K562 (cell line): ENCODE data around the gene KCNC3. TPM values are rescaled to one million over a fixed set of nuclear protein-coding genes. Genes with fewer than 3 reads are reported as not detected.

Experiments
- ATAC-seq: fragments of 200-7000 bp; cut with Tn5 transposase; 3 replicates; pipeline ENCODE4 v1.9.1; 2020; ENCODE audit warnings: moderate library complexity
- BruUV-seq: library from RNA; stranded (reverse); fragments of 400-500 nt; replicated peaks from 2 replicates; lab custom pipeline; 2021; lab: Mats Ljungman, UMichigan
- CTCF ChIA-PET: fragments of 300-600 bp; formaldehyde crosslinking; extraction: SDS; loops from one replicate; lab custom pipeline; 2021; ENCODE audit warnings: low intra/inter-chr PET ratio; lab: Yijun Ruan, JAX
- POLR2A ChIA-PET: fragments of 300-600, 350-650 bp; sonication (Branson Sonifier 250); formaldehyde crosslinking; extraction: SDS; loops from one replicate; lab custom pipeline; 2021; ENCODE audit warnings: antibody characterized with exemption, inconsistent platforms; lab: Yijun Ruan, JAX
- DNase-seq, 4 experiments: peaks; one replicate each; pipeline versions ENCODE4 v3.0.0 to v3.0.0-alpha.2; 2011 to 2018; ENCODE audit warnings: low spot score in 3 of 4, mixed read lengths in 3 of 4; ENCODE audit errors: extremely low read depth in 1 of 4
- FAIRE-seq: peaks from 2 replicates; lab custom pipeline; 2011; peaks lifted over from hg19 to GRCh38; lab: Jason Lieb, UNC
- H2AFZ ChIP-seq: 2 replicates; pipeline ENCODE4 v1.6.0; 2011; ENCODE audit warnings: low read depth, low read length, control low read depth, inconsistent platforms
- H3K27ac ChIP-seq: fragments of 200-600 bp; 3 replicates; pipeline ENCODE4 v1.8.0; 2011; ENCODE audit warnings: low read depth, mild to moderate bottlenecking, control low read depth, inconsistent platforms, low read length, moderate library complexity, mixed read lengths; ENCODE audit errors: extremely low read depth
- H3K27me3 ChIP-seq, 2 experiments: fragments of 300-600 bp in 1 of 2; 2 replicates in 1 of 2; 3 replicates in 1 of 2; pipeline versions ENCODE4 v1.6.0 to v1.8.0; 2011; ENCODE audit warnings: inconsistent platforms in 2 of 2, low read length in 2 of 2, mild to moderate bottlenecking in 1 of 2, mixed read lengths in 1 of 2, moderate library complexity in 1 of 2; ENCODE audit not compliant: control insufficient read depth in 2 of 2, insufficient read depth in 2 of 2
- H3K36me3 ChIP-seq: fragments of 300-600 bp; 3 replicates; pipeline ENCODE4 v1.8.0; 2011; ENCODE audit warnings: mild to moderate bottlenecking, low read length, inconsistent platforms; ENCODE audit not compliant: control insufficient read depth, insufficient read depth
- H3K4me1 ChIP-seq, 2 experiments: fragments of 200-600 bp in 1 of 2; replicated peaks in 1 of 2; 2 replicates in 1 of 2; 3 replicates in 1 of 2; pipeline versions ENCODE4 v1.5.1 to v1.8.0; 2011; ENCODE audit warnings: inconsistent platforms in 2 of 2, low read length in 2 of 2, mild to moderate bottlenecking in 1 of 2, mixed read lengths in 1 of 2, moderate library complexity in 1 of 2; ENCODE audit not compliant: control insufficient read depth in 2 of 2, insufficient read depth in 2 of 2
- H3K4me2 ChIP-seq: 2 replicates; pipeline ENCODE4 v1.6.1; 2011; ENCODE audit warnings: low read length, control low read depth, inconsistent platforms, mixed read lengths; ENCODE audit not compliant: insufficient read depth
- H3K4me3 ChIP-seq: fragments of 200-600 bp; sonication (generic), shearing (Covaris generic); 2 replicates; pipeline ENCODE4 v1.5.1; 2016; ENCODE audit warnings: control low read depth, inconsistent platforms
- H3K79me2 ChIP-seq: fragments of 200-600 bp; 3 replicates; pipeline ENCODE4 v1.8.0; 2011; ENCODE audit warnings: low read length, inconsistent platforms; ENCODE audit not compliant: control insufficient read depth, insufficient read depth
- H3K9ac ChIP-seq, 2 experiments: 2 replicates each; pipeline versions ENCODE4 v1.6.0 to v1.6.1; 2011; ENCODE audit warnings: low read depth in 2 of 2, low read length in 2 of 2, control low read depth in 1 of 2, inconsistent platforms in 1 of 2, mild to moderate bottlenecking in 1 of 2, mixed read lengths in 1 of 2; ENCODE audit not compliant: insufficient read depth in 1 of 2
- H3K9me1 ChIP-seq: one replicate; pipeline ENCODE4 v1.6.0; 2011; ENCODE audit warnings: inconsistent platforms, mild to moderate bottlenecking, low read length, moderate library complexity; ENCODE audit not compliant: control insufficient read depth, insufficient read depth
- H3K9me3 ChIP-seq: replicated peaks from 2 replicates; pipeline ENCODE4 v1.5.1; 2011; ENCODE audit warnings: low read depth, low read length, inconsistent platforms; ENCODE audit not compliant: control insufficient read depth, insufficient read depth
- H4K20me1 ChIP-seq: replicated peaks from 2 replicates; pipeline ENCODE4 v1.6.1; 2011; ENCODE audit warnings: low read length, inconsistent platforms, mixed read lengths; ENCODE audit not compliant: control insufficient read depth, insufficient read depth
- RCOR1 ChIP-seq, 2 experiments: IDR thresholded peaks; 2 replicates each; pipeline ENCODE4 v1.6.1; 2012; ENCODE audit warnings: low read depth in 2 of 2, low read length in 2 of 2, borderline replicate concordance in 1 of 2, improper control_type of control experiment in 1 of 2
- SRSF1 ChIP-seq: fragments of 200-400 bp; formaldehyde crosslinking; IDR thresholded peaks from 2 replicates; pipeline ENCODE4 v1.6.1; 2017; ENCODE audit warnings: mild to moderate bottlenecking, low read depth, low read length, moderate library complexity
- WGBS: fragments of 100-300 bp; shearing (Covaris generic); methylation state at CpG from one replicate; pipeline ENCODE4 v1.1.6; 2016; ENCODE audit warnings: low coverage, mixed read lengths; ENCODE audit not compliant: insufficient coverage; ENCODE audit errors: missing lambda C conversion rate; 5-methylcytosine and 5-hydroxymethylcytosine counted together
- in situ Hi-C: fragments of 300-500 bp; cut with MboI; formaldehyde crosslinking; loops from 4 replicates; pipeline ENCODE4 v1.15.0; 2018; ENCODE audit warnings: inconsistent platforms, mixed read lengths
- intact Hi-C: fragments of 100-400 bp; cut with micrococcal nuclease; formaldehyde crosslinking; loops from 2 replicates; pipeline ENCODE4 v1.14.2; 2022
- polyA plus RNA-seq, 8 experiments: library from polyadenylated mRNA; depleted of rRNA in 4 of 8; stranded (reverse) in 5 of 8; unstranded in 3 of 8; fragments of >200 nt; fragmentation: Nextera tagmentation in 2 of 8; fragmentation: Illumina TruSeq in 1 of 8; extraction: Ambion mirVana in 2 of 8; extraction: Trizol in 1 of 8; gene quantifications; 2 replicates each; pipeline versions ENCODE4 v1.2.1 to v1.2.3, GENCODE V29; 2011 to 2014; ENCODE audit warnings: inconsistent platforms in 1 of 8, missing spikeins in 1 of 8
- total RNA-seq, 7 experiments: library from RNA; depleted of rRNA in 6 of 7; stranded (reverse); fragments of >200 nt in 6 of 7; fragmentation: Illumina TruSeq in 2 of 7; extraction: Trizol in 2 of 7; gene quantifications; 2 replicates each; pipeline versions ENCODE4 v1.2.1 to v1.2.3, GENCODE V29; 2011 to 2021; ENCODE audit warnings: low replicate concordance in 1 of 7
- TF ChIP-seq, protein P1 (sequence below): fragments of 450-650 bp; IDR thresholded peaks from 2 replicates; pipeline ENCODE4 v1.6.1; 2016; ENCODE audit warnings: missing biosample characterization, missing genetic modification characterization

The KCNC3 gene
- total and polyA plus RNA-seq, 9 of the 15 experiments (the other 6 are each of a cell fraction or from before 2014, with no cell fraction given), result 0.03 to 26.2 (median 2.0) TPM

DNA sequence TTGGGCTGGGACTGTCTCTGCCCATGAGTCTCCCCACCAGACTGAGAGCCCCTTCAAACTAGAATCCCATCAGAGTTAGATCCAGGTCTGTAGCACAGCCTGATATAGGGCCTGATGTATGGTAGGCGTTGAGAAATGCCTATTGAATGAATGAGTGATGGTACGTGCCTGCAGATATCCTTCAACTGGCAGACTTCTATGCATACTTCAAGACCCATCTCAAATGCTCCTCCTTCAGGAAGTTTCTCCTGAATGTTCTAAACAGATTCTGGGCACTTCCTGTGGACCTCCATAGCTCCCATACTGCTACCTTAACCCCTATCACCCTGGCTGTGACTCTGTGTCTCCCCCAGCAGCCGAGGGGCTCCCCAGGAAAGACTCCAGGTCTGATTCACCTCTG, 48.2 kb downstream of the KCNC3 start:
- no peak for DNase-seq
- Histone ChIP-seq H3K27me3 (peaks cover 8 to 29% of the 10 kb centered on the region in 2 experiments; a peak in 4 of 5 replicates), H3K4me1 (peaks cover 0 to 20% of the 10 kb centered on the region in 2 experiments; a peak in 2 of 5 replicates), H2AFZ (no peak overlapping the region), H4K20me1 (no peaks in the 10 kb centered on the region), H3K36me3 (no peaks in the 10 kb centered on the region), H3K9ac (no peak overlapping the region), H3K4me3 (no peak overlapping the region), H3K79me2 (no peaks in the 10 kb centered on the region), H3K4me2 (no peak overlapping the region), H3K9me3 (no peaks in the 10 kb centered on the region; the same call in 1 of the 2 replicates), H3K9me1 (no peaks in the 10 kb centered on the region), H3K27ac (no peak overlapping the region)
- POLR2A ChIA-PET, result interaction anchor here (1.0 kb wide), 1 partner anchor 10 kb away, joined by 3 read pairs; no protein-coding TSS in a partner anchor
- intact Hi-C loops (no loop called here), in situ Hi-C loops (no loop called here)
- no peak for TF ChIP-seq RCOR1 (IDR thresholded peaks at IDR 0.05; ENCODE audit: borderline replicate concordance in 1 of 2, low read depth in 2 of 2, low read length in 2 of 2)
- FAIRE-seq, result no peak
- no TSS peak for BruUV-seq
- WGBS, result 7% methylated on average over 3 of the region's 3 CpGs
- ATAC-seq, result no peak
- CTCF ChIA-PET, result no interaction called here

DNA sequence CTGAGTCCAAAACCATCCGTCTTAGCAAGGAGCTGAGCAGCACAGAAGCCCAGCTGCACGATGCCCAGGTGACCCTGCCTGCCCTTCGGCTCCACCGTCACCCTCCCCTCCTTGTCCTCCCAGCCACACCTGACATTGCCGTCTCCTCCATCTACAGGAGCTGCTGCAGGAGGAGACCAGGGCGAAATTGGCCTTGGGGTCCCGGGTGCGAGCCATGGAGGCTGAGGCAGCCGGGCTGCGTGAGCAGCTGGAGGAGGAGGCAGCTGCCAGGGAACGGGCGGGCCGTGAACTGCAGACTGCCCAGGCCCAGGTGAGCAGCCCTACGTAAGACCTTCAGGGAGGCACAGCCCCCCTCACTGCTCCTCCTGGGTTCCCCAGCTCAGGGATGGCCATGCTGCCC, 49.1 kb downstream of the KCNC3 start:
- H3K9me1 ChIP-seq, result peaks cover 2% of the 10 kb centered on the region
- in situ Hi-C loops, result no loop called here
- H3K79me2 ChIP-seq, result no peaks in the 10 kb centered on the region
- H4K20me1 ChIP-seq, result no peaks in the 10 kb centered on the region
- BruUV-seq, result no TSS peak
- ChIA-PET CTCF (no interaction called here), POLR2A (interaction anchor here (0.6 kb wide), 1 partner anchor 215 kb away, joined by 3 read pairs; no protein-coding TSS in a partner anchor)
- DNase-seq, result no peak
- peaks cover 8 to 38% of the 10 kb centered on the region in 2 experiments; a peak in 4 of 5 replicates for H3K27me3 ChIP-seq
- peaks cover 0 to 23% of the 10 kb centered on the region in 2 experiments; a peak in 2 of 5 replicates for H3K4me1 ChIP-seq
- H3K4me3 ChIP-seq, result no peak overlapping the region
- no peak overlapping the region for H3K27ac ChIP-seq
- 8% methylated on average over 13 of the region's 14 CpGs for WGBS
- no peak overlapping the region for H3K4me2 ChIP-seq
- H3K9me3 ChIP-seq, result no peaks in the 10 kb centered on the region; the same call in 1 of the 2 replicates
- FAIRE-seq, result no peak
- H3K36me3 ChIP-seq, result no peaks in the 10 kb centered on the region
- H3K9ac ChIP-seq, result peak overlapping the region in 1 of 2 experiments; percentile 52; a peak in 2 of 4 replicates
- no peak for ATAC-seq
- intact Hi-C loops, result no loop called here
- H2AFZ ChIP-seq, result no peak overlapping the region
- TF ChIP-seq SRSF1, result no peak
- TF ChIP-seq, protein P1, sequence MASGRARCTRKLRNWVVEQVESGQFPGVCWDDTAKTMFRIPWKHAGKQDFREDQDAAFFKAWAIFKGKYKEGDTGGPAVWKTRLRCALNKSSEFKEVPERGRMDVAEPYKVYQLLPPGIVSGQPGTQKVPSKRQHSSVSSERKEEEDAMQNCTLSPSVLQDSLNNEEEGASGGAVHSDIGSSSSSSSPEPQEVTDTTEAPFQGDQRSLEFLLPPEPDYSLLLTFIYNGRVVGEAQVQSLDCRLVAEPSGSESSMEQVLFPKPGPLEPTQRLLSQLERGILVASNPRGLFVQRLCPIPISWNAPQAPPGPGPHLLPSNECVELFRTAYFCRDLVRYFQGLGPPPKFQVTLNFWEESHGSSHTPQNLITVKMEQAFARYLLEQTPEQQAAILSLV, result no peak
